GM12873 (cell line): ENCODE measurements around the gene EIF2S2.

Experiments used
- TF ChIP-seq, protein P1 (sequence below): IDR thresholded peaks from 2 replicates; pipeline ENCODE4 v1.5.1; 2012; ENCODE audit warnings: low read depth, mild to moderate bottlenecking, moderate library complexity, low read length, control low read depth; ENCODE audit not compliant: insufficient read depth; ENCODE audit errors: missing control alignments

Gene EIF2S2

GRCh38 chr20:34095825-34096224 lies 16.2 kb downstream of the EIF2S2 start:
- TF ChIP-seq, protein P1, sequence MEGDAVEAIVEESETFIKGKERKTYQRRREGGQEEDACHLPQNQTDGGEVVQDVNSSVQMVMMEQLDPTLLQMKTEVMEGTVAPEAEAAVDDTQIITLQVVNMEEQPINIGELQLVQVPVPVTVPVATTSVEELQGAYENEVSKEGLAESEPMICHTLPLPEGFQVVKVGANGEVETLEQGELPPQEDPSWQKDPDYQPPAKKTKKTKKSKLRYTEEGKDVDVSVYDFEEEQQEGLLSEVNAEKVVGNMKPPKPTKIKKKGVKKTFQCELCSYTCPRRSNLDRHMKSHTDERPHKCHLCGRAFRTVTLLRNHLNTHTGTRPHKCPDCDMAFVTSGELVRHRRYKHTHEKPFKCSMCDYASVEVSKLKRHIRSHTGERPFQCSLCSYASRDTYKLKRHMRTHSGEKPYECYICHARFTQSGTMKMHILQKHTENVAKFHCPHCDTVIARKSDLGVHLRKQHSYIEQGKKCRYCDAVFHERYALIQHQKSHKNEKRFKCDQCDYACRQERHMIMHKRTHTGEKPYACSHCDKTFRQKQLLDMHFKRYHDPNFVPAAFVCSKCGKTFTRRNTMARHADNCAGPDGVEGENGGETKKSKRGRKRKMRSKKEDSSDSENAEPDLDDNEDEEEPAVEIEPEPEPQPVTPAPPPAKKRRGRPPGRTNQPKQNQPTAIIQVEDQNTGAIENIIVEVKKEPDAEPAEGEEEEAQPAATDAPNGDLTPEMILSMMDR = no peak

GRCh38 chr20:34093895-34094294 lies 18.1 kb downstream of the EIF2S2 start:
- TF ChIP-seq, protein P1 = no peak

GRCh38 chr20:34091637-34092200 lies 20.3 kb downstream of the EIF2S2 start:
- TF ChIP-seq, protein P1 = no peak

DNA sequence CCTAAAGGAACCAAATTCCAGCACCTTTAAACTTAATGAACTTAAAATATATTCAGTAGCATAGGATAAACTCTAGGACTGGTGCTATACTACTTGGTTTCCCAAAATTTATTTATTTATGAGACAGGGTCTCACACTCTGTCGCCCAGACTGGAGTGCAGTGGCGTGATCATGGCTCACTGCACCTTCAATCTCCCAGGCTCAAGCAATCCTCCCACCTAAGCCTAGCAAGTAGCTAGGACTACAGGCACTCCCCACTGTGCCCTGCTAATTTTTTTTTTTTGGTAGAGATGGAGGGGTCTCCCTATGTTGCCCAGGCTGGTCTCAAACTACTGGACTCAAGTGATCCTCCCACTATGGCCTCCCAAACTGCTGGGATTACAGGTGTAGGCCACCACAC lies 21.4 kb downstream of the EIF2S2 start:
- TF ChIP-seq, protein P1 = no peak

- TF ChIP-seq, protein P1 = no peak
Observed at GRCh38 chr20:34089655-34090345, 22.2 kb downstream of the EIF2S2 start.

GRCh38 chr20:34089175-34089479 lies 22.9 kb downstream of the EIF2S2 start:
- TF ChIP-seq, protein P1 = no peak

GRCh38 chr20:34088305-34089174 lies 23.5 kb downstream of the EIF2S2 start:
- TF ChIP-seq, protein P1 = no peak
